Vagina (tissue), 2 donors: ENCODE data around the gene KCNA3.

Experiments
- POLR2A ChIP-seq, 2 donors: fragments of 450-650 bp; IDR thresholded peaks; one replicate each; pipeline ENCODE4 v1.6.1; 2017; ENCODE audit warnings: antibody characterized with exemption in 2 of 2, mild to moderate bottlenecking in 2 of 2, moderate library complexity in 2 of 2
- POLR2AphosphoS5 ChIP-seq, 2 donors: sonication (generic); formaldehyde crosslinking; IDR thresholded peaks; one replicate each; pipeline ENCODE4 v1.9.0; 2017; ENCODE audit warnings: antibody characterized with exemption in 2 of 2, mild to moderate bottlenecking in 2 of 2, low read depth in 1 of 2; ENCODE audit not compliant: insufficient read depth in 1 of 2
- TF ChIP-seq, protein P1 (sequence below), 3 experiments: fragments of 450-650 bp in 2 of 3; fragments of 200-600 bp in 1 of 3; sonication (generic) in 1 of 3; IDR thresholded peaks; one replicate each; pipeline ENCODE4 v1.5.1; 2017 to 2019; ENCODE audit warnings: antibody characterized with exemption in 3 of 3, mild to moderate bottlenecking in 2 of 3, moderate library complexity in 2 of 3

DNA sequence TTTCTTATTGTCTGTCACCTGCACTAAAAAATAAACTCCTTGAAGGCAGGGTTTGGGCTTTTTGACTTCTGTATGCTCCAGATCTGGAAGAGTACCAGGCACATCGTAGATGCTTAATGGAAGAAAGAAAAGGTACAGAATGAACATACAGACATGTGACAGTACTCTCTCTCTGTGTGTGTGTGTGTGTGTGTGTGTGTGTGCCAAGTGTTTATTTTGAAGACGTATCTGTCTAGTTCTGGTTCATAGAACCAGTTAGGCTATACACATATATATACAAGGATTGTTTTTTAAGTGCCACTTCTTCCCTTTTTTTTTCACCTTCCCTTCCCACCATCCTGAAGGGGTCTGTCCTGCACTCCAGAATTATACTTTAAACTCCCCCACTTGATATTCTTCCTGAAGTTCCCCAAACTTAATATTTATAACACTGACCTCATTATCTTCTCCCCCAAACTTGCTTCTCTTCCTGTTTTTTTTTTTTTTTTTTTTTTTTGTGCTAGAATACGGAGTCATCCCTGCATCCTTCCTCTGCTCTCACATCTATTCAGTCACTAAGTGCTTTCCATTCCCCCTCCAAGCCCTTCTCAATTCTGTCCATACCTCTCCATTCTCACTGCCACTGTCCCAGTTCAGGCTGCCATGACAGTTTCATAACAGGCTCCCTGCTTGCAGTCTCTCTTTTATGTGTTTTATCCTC lies 5.4 kb upstream of the KCNA3 start:
- TF ChIP-seq, protein P1, sequence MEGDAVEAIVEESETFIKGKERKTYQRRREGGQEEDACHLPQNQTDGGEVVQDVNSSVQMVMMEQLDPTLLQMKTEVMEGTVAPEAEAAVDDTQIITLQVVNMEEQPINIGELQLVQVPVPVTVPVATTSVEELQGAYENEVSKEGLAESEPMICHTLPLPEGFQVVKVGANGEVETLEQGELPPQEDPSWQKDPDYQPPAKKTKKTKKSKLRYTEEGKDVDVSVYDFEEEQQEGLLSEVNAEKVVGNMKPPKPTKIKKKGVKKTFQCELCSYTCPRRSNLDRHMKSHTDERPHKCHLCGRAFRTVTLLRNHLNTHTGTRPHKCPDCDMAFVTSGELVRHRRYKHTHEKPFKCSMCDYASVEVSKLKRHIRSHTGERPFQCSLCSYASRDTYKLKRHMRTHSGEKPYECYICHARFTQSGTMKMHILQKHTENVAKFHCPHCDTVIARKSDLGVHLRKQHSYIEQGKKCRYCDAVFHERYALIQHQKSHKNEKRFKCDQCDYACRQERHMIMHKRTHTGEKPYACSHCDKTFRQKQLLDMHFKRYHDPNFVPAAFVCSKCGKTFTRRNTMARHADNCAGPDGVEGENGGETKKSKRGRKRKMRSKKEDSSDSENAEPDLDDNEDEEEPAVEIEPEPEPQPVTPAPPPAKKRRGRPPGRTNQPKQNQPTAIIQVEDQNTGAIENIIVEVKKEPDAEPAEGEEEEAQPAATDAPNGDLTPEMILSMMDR (IDR thresholded peaks at IDR 0.05): no peak
- no peak for TF ChIP-seq POLR2A (IDR thresholded peaks at IDR 0.05)
- no peak for TF ChIP-seq POLR2AphosphoS5 (IDR thresholded peaks at IDR 0.05; ENCODE audit: insufficient read depth in 1 of 2, low read depth in 1 of 2)
